Fibroblast of villous mesenchyme (primary cell): ENCODE results near the gene FBXO33. TPM values are rescaled to one million over a fixed set of nuclear protein-coding genes. Genes with fewer than 3 reads are reported as not detected.

Source experiments
- DNase-seq: peaks from one replicate; pipeline ENCODE4 v3.0.0-alpha.2; 2010; ENCODE audit warnings: low read depth
- H3K4me3 ChIP-seq: 2 replicates; pipeline ENCODE4 v1.5.1; 2011; ENCODE audit warnings: low read depth, mild to moderate bottlenecking, low read length
- total RNA-seq: library from RNA; depleted of rRNA; stranded (reverse); fragments of >200 nt; gene quantifications from 2 replicates; pipeline ENCODE4 v1.2.3, GENCODE V29; 2012
- TF ChIP-seq, protein P1 (sequence below): IDR thresholded peaks from 2 replicates; pipeline ENCODE4 v1.5.1; 2012; ENCODE audit warnings: low read depth, mild to moderate bottlenecking, low read length; ENCODE audit not compliant: insufficient read depth

FBXO33 gene
- total RNA-seq, 1 donor: 19.4 TPM

- H3K4me3 ChIP-seq: no peak overlapping the region
- DNase-seq: no peak
- TF ChIP-seq, protein P1, sequence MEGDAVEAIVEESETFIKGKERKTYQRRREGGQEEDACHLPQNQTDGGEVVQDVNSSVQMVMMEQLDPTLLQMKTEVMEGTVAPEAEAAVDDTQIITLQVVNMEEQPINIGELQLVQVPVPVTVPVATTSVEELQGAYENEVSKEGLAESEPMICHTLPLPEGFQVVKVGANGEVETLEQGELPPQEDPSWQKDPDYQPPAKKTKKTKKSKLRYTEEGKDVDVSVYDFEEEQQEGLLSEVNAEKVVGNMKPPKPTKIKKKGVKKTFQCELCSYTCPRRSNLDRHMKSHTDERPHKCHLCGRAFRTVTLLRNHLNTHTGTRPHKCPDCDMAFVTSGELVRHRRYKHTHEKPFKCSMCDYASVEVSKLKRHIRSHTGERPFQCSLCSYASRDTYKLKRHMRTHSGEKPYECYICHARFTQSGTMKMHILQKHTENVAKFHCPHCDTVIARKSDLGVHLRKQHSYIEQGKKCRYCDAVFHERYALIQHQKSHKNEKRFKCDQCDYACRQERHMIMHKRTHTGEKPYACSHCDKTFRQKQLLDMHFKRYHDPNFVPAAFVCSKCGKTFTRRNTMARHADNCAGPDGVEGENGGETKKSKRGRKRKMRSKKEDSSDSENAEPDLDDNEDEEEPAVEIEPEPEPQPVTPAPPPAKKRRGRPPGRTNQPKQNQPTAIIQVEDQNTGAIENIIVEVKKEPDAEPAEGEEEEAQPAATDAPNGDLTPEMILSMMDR: no peak
Observed at GRCh38 chr14:39441805-39442204, 9.6 kb upstream of the FBXO33 start.

DNA sequence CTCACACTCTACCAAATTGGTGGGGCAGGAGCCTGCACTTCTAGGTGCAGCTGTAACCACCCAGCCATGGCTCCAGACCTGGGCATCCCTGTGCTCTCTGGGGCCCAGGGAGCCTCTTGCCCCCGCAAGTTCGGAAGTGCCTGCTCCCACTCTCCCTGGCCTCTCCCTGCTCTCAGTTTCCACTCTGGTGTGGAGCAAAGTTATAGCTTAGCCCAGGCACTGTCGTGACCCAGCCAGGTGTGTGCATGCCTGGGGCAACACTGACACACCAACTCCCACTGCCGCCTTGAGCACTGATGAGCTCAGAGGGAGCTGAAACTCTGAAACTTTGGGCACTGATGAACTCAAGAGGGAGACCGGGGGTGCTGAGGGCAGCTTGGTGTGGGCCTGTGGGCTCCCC lies 8.7 kb upstream of the FBXO33 start:
- H3K4me3 ChIP-seq: no peak overlapping the region
- DNase-seq: no peak
- TF ChIP-seq, protein P1: no peak

- DNase-seq: no peak
- H3K4me3 ChIP-seq: no peak overlapping the region
- TF ChIP-seq, protein P1: no peak
Observed at GRCh38 chr14:39435241-39435640, 3.0 kb upstream of the FBXO33 start.

DNA sequence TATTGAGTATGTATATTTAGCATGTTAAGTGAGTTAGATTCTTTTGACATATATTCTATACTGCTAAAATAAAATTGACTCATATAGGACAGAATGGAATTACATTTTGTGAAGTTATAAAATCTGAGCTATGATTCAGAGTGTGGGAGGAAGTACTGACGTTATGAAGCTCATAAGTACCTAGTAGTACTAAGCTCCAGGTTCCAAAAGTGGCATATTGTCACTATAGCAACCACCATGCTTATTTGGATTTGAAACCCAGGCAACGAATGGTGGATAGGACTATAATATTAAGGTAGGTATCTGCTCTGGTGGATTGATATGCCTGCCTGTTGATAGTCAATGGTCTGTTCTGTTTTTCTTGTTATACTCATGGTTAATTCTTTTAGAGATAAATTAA lies 2.2 kb upstream of the FBXO33 start:
- DNase-seq: no peak
- TF ChIP-seq, protein P1: no peak
- no peak overlapping the region for H3K4me3 ChIP-seq

GRCh38 chr14:39433452-39433813 lies 1.2 kb upstream of the FBXO33 start:
- DNase-seq: no peak
- TF ChIP-seq, protein P1: no peak
- peak overlapping the region; percentile 78 for H3K4me3 ChIP-seq

DNA sequence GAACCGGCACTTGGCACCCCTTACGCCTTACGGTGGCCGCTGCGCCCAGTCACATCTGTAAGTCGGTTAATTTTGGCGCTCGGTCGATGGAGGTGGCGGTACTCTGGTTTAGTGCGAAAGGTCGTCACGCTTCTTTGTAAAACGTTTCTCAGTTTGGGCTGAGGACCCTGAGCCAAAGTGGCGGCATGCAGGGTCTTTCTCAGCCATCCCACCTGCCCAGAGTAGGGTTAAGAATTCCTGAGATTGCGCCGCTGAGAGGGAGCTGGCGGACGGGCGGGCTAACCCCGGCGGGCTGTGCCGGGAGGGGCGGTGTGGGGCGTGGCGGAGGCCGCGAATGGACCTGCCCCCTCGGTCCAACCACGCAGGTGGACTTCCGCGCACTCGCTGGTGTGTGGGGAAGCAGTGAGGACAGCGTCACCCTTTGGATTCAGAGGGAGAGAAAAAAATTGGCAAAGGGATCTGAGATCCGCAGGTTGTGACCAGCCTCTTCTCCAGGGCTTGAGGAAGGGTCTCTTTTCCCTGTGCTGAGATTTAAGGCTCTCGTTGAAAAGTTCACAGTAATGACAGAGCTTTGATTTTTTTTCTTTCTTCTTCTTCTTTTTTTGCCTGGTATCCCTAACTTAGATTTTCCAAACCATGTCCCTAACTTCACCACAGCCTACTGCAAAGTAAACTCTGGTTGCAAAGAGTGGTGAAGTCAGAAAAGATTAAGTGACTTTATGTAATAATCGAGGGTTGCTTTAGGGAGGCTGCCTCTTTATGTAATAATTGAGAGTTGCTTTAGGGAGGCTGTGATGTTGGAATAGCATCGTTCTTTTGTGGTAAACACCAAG lies 602 bp upstream of the FBXO33 start:
- DNase-seq: peak; percentile 79
- peak overlapping the region; percentile 78 for H3K4me3 ChIP-seq
- TF ChIP-seq, protein P1: no peak
